Activated naive CD4-positive, alpha-beta T cell treated with anti-CD3 and anti-CD28 coated beads, Interleukin-2, amount 50 U/mL, for 16 hours (primary cell): Measurements from ENCODE around the gene CYLD.

Experiments
- DNase-seq: peaks from one replicate; pipeline ENCODE4 v3.0.0-alpha.2; 2020

Gene CYLD

GRCh38 chr16:50821586-50821985, 79.7 kb downstream of the CYLD start:
- no peak for DNase-seq

DNA sequence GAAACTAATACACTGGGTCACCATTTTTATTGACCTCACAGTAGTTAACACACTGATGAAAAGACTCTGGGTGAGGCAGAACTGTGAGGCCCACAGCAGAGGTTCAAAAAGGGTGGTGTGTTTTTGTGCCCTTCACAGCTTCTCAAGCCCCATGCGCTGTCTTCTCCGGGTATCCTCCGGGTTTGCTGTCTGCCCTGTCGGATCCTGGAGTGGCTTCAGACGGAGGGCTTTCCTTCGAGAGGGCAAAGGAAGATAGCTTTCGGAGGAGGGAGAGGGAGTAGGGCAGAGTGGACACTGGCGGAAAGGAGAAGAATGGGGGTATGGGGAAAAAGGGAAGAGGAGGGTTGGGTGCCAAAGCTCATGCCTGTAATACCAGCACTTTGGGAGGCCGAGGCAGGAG, 80.8 kb downstream of the CYLD start:
- DNase-seq, result no peak

DNA sequence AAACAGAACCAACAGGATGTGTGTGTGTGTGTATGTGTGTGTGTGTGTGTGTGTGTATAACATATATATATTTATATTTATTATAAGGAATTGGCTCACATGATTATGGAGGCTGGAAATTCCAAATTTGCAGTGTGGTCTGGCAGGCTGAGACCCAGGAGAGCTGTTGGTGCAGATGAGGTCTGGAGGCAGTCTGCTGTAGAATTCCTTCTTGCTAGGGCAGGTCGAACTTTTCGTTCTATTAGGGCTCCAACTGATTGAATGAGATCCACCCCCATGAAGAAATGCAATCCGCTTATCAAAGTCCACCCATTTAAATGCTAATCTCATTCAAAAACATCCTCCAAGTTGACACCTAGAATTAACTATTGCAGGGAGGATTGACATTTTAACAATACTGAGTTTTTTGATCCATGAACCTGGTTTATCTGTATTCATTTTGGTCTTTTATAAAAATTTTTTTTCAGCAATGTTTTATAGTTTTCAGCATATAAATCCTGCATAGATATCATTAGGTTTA, 85.0 kb downstream of the CYLD start:
- no peak for DNase-seq

- no peak for DNase-seq
These were observed 86.3 kb downstream of the CYLD start for GRCh38 chr16:50828164-50828702.

DNA sequence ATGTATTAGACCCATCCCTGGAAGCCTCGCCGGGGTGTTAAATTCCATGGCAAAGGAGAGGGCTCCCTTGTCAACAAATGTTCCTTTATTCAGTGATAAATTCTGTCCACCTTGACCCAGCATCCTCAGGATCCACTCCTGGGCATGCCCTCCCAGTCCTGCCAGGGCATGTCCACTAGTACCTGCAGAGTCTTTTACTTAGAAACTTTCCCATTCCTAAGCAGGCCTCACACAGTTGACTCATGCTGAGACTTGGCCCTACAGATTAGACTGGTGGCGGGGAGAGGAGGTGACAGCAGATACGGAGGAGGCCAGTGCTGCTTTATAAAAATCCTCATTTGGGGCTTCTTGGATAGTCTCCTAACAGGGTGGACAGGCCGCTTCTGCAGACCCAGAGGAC, 88.8 kb downstream of the CYLD start:
- no peak for DNase-seq

- DNase-seq, result no peak
These were observed 89.9 kb downstream of the CYLD start for GRCh38 chr16:50831751-50832150.

DNA sequence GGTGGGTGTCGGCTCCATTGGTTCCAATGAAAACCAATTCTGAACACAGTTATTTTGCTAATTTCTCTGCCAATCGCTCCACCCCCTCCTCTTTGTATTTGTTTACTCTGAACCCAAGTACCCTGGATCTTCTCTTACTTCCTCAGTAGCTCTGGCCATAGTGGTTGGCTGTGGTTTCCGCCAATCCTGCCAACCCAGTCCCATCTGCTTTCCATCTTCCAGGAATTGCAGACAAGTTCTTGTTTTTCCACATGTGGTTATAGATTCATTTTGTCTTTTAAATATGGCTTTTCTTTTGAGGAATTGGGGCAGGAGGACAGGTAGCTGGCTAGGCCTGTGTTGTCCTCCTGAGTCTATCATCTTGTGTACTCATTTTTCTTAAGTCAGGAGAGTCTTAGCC, 92.0 kb downstream of the CYLD start:
- DNase-seq, result no peak

GRCh38 chr16:50834701-50835100, 92.8 kb downstream of the CYLD start:
- DNase-seq, result no peak

DNA sequence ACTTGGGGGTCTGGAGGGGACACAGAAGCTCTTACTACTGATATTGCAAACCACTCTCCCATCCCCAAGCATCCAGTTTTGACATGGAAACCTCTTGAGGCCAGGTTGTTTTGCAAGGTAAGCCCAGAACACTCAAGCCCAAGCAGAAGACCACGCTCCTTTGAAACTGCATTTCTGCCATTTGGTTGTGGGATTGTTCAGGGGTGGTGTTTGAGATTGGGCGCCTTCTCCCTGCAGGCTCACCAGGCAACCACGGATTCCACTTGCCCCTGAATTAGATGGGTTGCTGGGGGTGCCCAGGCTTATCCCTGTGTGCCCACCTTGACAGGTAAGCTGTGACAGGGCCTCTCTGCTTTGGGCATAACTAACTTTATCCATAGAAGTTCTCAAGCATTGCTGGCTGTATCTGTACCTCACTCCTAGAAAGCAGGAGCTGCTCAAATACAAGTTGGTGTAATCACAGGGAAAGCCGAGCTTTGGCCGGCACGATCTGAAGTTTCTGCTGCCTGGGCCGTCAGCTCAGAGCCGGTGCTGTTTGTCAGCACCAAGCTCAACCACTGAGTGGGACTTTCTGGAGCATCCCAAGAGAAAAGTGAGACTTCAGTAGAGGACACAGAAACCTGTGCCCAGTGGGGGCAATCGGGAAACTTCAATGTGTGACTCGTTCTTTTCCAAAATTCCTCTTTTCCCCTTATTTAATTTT, 93.6 kb downstream of the CYLD start:
- no peak for DNase-seq

DNA sequence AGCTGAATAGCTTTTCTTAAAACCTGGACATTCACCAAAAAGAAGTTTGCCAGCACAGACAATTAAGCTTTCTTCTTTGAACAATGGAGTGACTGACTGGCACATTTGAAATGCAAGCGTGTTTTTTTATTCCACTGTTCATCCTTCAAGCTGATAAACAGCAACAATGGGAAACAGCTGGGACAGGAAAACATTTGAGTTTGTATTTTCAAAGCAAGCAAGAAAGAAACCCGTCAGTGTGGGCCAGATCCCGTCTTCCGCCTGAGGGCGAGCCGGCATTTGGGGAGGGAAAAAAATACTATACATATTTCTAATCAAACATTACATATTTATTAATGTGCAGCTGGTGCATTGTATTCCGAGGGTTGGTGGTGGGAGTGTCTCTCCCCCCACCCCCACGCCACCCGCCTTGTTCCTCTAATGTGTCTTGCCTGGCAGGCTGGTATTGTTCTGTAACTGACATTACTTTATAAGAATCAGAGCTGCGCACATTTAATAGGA, 94.3 kb downstream of the CYLD start:
- no peak for DNase-seq

DNA sequence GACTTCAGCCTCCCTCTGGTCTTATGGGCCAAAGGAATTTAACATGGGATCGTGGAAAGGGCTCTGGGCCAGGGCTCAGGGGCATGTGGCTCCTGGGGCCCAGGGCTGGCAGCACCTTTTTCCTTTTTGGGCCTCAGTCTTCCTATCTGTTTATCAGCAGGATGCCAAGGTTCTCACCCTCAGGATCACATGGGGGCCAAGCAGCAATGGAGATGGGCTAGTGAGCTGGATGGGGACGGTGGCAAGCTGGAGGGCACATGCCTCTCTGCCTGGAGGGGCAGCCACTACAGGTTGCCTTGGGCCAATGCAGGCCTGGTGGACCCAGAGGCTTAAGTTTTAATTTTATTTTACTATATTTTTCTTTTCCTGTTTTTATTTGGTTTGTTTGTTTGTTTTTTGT, 95.4 kb downstream of the CYLD start:
- no peak for DNase-seq

DNA sequence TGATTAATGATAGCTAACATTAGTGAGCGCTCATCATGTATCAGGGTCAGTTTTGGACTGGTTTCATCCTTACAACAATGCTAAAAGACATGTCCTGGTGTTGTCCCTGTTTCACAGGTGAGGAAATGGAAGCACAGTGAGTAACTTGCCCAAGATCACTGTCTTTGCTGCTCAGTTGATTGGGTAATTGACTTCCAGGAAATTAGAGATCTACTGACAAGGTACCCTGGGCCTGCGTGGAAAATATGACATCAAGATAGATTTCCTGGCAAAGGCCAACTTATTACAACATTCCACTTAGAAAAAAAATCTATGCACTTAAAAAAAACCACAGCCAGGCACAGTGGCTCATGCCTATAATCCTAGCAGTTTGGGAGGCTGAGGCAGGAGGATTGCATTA, 96.3 kb downstream of the CYLD start:
- no peak for DNase-seq

DNA sequence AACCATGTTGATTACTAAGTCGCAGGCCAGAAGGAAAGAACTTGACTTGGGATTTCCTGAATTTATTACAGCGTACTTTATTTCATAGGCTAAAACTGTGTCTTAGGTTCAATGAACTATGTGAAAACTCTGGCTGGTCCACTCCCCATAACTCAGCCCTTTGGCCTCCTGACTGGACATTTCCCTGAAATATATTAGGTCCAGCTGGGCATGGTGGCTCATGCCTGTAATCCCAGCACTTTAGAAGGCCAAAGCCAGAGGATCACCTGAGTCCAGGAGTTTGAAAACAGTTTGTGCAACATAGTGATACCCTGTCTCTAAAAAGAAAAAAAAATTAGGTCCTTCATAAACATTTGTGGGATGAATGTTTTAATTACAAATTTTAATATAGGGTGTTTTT, 97.0 kb downstream of the CYLD start:
- DNase-seq, result no peak

- DNase-seq, result no peak
These were observed 97.5 kb downstream of the CYLD start for GRCh38 chr16:50839356-50839755.

- DNase-seq, result no peak
These were observed 98.2 kb downstream of the CYLD start for GRCh38 chr16:50839920-50840729.

DNA sequence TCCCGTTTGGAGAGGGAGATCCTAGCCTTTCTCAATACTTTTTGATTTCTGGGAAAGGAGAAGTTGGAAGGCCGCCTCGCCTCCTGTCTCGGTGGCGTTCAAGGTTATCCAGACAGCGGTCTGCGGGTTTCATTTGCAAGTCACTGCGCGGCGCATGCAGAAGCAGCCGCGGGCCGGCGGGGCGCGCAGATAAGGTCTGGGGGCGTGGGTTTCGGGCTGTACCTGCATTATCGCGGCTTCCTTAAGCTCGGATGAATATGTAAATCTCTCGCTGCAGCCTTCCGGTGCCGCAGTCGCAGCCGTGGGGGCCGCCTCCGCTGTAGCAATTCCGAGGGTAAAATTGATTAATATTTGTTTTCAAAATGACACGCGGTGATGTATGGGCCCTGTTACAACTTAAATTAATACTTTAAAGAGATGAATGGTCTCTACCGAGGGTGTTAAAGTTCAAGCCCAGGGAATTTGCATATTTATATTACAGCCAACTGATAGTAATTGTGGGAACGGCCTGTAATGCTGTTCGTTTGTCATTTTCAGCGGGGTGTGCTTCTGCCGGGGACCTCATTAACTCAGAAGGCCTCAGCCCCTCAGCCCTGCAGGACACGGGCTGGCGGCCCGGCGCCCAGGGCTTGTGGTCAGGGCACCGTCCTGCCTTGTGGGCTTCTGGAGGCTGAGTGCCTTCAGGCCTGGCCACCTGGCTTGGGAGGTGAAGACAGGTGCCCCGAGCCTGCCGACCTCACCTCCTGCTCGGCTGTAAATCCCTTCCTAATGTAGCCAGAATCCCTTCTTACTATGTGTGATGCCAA, 99.4 kb downstream of the CYLD start:
- peak; percentile 37 for DNase-seq

DNA sequence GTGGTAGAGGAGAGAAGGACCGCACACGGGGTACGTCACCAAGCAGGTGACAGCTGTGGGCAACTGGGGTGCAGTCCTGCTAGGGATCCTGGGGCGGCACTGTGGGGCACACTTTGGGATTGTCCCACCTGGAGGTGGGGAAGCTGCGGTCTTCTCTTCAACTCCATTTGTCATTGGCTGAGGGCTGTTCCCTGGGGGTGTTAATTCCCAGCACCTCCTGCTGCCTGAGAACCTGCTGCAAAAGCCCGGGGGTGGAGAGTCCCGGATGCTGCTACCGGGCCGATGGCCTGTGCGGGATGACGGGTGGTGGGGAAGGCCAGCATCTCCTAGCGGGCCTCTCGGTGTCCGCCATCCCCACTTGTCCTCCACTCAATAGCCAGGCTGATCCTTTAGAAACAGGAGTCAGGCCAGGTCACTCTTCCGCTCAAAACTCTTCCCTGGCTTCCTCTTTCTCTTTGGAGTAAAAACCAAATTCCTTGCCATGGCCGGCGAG, 100.2 kb downstream of the CYLD start:
- DNase-seq, result no peak

DNA sequence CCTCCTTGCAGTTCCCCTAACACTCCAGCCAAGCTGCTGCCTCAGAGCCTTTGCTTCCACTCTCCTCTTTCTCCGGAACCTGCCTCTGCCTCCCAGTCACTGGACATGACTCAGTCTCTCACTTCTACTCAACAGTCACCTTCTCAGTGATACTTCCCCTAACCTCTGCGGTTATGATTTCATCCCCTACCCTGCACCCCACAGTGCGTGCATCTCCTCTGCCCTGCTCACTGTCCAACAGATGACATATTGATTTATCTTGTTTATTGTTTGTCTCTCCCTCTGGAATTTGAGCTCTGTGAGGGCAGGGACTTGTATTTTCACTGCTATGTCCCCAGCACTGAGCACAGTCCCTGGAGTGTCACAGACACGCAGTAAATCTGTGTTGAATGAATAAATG, 100.7 kb downstream of the CYLD start:
- no peak for DNase-seq

GRCh38 chr16:50844840-50845239, 103.0 kb downstream of the CYLD start:
- no peak for DNase-seq

DNA sequence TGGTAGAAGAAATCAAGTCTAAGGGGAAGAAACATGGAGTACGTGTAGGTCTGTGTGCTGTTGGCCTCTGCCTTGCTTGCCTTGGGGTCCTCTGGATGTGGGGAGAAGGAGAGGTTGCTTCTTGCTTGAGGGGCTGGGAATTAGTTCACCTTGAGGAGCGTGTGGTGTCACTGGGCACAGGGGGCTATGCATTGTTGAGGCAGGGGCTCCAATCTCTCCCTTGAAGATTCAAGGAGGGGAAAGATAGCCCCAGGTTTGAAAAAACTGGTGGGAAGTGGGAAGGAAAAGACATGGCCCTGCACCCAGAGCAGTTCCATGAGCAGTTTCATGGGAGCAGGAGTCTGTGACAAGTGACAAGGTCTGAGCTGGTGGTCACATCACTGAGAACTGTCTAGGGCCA, 103.4 kb downstream of the CYLD start:
- no peak for DNase-seq

DNA sequence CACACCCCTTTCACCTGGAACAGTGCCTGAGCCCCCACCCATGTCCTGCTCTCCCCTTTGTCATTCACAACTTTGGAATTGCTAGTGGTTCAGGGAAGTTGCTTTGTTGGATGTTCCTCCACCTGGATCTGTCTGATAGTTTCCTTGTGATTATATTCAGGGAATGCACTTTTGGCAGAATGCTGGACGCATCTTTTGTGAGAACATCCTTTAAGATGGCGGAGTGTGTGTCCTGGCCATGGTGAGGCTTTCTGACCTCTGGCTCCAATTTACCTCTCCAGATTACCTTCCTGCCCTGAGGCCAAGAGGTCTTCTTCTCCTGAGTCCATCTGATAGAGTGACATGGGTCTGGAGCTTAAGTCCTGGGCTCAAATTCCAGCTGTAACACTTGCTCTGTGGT, 104.6 kb downstream of the CYLD start:
- no peak for DNase-seq

- DNase-seq, result no peak
These were observed 105.3 kb downstream of the CYLD start for GRCh38 chr16:50847166-50847565.
